Mesodermal cell (in vitro differentiated cells): ENCODE measurements around the gene LRRC28.

Experiments used
- H3K27ac ChIP-seq: 2 replicates; pipeline ENCODE4 v1.7.0; 2013; ENCODE audit warnings: mild to moderate bottlenecking, low read depth, low read length, moderate library complexity; ENCODE audit not compliant: severe bottlenecking
- H3K36me3 ChIP-seq: 2 replicates; pipeline ENCODE4 v1.7.1; 2013; ENCODE audit warnings: mild to moderate bottlenecking, low read length, moderate library complexity; ENCODE audit not compliant: control insufficient read depth, insufficient read depth
- H3K4me1 ChIP-seq: one replicate; pipeline ENCODE4 v1.7.1; 2013; ENCODE audit warnings: mild to moderate bottlenecking, low read length; ENCODE audit not compliant: insufficient read depth, control insufficient read depth, poor library complexity, severe bottlenecking
- H3K4me3 ChIP-seq: 2 replicates; pipeline ENCODE4 v1.7.0; 2013; ENCODE audit warnings: low read length, control low read depth, mild to moderate bottlenecking; ENCODE audit not compliant: insufficient read depth, poor library complexity, severe bottlenecking; ENCODE audit errors: extremely low read depth
- H3K9me3 ChIP-seq: 2 replicates; pipeline ENCODE4 v1.7.1; 2013; ENCODE audit warnings: mild to moderate bottlenecking, low read length, moderate library complexity; ENCODE audit not compliant: control insufficient read depth
- WGBS, 2 experiments: methylation state at CpG; one replicate each; pipeline ENCODE4 v1.1.5; 2013; ENCODE audit warnings: missing lambda C conversion rate in 2 of 2; ENCODE audit not compliant: insufficient coverage in 2 of 2; 5-methylcytosine and 5-hydroxymethylcytosine counted together

LRRC28 gene

DNA sequence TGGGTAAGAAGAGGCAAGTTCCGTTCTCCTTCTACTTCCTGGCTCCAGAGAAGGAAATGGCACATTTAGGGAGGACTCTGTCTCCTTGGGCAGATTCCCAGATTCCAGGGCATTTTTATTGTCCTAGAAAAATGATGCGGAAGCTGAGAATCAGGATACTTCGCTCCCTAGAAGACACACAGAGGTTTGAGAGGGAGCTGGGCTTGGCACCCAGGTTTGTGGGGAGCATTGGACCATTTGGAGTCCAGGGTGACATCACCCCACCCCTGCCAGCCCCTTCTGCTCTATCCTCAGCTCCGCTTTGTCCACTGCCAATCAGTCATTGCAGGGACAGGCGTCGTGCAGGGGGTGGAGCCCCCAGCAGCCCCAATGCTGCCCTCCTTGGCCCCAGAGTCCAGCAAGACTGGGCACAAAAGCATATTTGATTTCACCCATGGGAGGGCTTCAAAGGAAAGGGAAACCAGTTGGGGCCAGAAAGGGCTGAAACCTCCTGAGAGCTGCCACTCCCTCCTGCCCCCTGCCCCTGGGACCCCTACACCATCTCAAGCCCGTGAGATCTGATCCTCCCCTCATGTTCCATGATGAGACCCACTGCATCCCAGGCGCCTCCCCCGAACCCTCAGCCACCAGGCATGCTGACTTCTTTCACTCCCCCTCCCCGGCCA, 184.7 kb downstream of the LRRC28 start:
- 91 to 96% methylated on average over 8 to 9 of the region's 10 CpGs for WGBS, 2 experiments
- no peaks in the 10 kb centered on the region for H3K36me3 ChIP-seq
- no peaks in the 10 kb centered on the region for H3K9me3 ChIP-seq
- H3K4me1 ChIP-seq, result peaks cover 29% of the 10 kb centered on the region
- H3K27ac ChIP-seq, result no peak overlapping the region
- no peak overlapping the region for H3K4me3 ChIP-seq

DNA sequence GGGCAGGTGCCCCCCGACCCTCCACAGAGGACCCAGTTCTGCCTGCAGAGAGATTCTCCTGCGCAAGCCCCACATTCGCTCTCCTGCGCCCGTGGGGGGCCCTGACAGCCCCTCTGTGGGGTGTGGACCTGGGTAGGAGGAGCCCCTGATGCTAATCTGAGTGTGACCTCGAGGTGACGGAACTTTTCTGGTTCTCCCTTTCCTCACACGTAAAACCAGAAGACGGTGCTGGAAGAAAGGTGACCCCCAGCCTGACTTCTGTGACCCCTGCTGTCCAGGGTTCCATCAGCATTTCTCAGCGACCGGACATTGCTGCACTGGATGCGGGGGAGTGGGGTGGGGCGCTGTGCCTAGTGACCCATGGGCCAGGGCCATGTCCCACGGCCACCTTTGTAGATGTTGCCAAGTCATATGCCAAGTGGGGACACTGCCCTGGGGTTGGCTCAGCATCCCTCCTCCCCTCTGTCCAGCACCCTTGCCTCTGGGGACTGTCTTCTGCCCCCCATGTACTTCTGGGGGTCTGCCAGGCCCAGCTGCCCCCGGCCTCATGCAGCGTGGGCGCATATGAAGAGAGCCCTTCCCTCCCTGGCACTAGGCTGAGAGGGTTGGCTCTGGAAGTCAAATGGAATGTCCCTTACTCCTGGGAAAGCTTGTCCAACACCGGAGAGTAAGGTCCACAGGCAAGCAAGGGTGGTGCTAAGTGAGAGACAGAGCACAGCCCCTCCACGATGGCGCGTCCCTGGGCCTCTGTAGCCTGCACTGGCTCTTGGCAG, 185.4 kb downstream of the LRRC28 start:
- Histone ChIP-seq H3K4me3 (no peak overlapping the region), H3K27ac (no peak overlapping the region), H3K4me1 (peaks cover 34% of the 10 kb centered on the region), H3K36me3 (no peaks in the 10 kb centered on the region), H3K9me3 (no peaks in the 10 kb centered on the region)
- WGBS, 2 experiments, result 89 to 96% methylated on average over 11 to 14 of the region's 21 CpGs

DNA sequence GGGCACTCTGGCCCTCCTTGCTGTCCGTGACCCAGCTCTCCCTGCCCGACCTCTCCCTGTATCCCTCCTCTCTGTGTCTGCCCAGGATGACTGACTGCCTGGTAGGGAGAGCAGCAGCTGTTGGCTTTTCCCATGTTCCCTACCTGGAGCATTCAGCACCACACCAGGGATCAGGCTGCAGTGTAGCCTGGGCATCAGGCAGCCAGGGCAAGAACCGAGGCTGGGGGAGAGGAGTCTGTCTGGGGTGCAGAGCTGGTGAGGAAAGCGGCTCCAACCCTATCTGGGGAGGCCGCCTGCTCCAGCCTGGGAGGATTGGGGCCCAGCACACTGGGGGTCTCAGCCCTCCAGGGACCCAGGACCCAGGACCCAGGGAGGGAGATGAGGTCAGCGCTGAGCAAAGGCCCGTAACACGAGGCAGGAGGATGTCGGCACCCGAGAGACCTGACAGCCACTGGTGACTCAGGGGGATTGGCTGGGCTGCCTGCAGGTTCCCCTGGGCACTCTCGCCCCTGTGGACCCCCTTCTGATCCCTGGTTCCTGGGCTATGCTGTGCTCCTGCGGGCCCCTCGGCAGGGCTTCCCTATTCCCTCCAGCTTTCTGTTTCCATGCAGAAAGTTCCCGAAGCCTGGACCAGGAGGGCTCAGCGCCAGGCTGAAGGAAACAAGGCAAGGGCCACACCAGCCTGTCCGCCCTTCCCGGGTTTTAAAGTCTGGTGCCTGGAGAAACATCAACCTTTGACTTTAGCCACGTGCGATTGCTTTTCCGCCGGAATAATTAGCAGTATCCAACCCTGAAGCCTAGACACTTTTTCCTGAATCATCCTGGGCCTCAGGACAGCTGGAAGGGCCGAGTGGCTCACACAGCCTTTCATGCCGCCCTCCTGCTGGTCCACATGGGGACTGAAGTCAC, 186.3 kb downstream of the LRRC28 start:
- no peaks in the 10 kb centered on the region for H3K36me3 ChIP-seq
- no peak overlapping the region for H3K27ac ChIP-seq
- peaks cover 43% of the 10 kb centered on the region for H3K4me1 ChIP-seq
- 82 to 84% methylated on average over 18 to 22 of the region's 23 CpGs for WGBS, 2 experiments
- no peak overlapping the region for H3K4me3 ChIP-seq
- H3K9me3 ChIP-seq, result no peaks in the 10 kb centered on the region

DNA sequence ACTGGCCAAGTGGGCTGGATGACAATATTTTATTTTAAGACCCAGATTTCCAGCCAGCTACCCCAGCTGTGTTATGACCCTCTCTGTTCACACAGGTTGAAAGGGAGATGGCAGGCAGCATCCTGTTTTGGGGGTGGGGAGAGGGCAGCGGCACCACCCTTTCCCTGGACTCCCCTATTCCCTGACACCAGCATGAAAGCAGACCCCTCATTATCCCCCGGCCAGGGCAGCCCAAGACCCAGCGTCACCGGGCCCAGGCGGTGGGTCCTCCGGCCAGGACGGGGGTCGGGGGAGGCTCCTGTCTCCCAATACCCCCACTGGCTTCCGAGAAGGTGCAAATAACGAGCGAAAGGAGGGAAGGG, 186.9 kb downstream of the LRRC28 start:
- H3K4me1 ChIP-seq, result peaks cover 45% of the 10 kb centered on the region
- H3K36me3 ChIP-seq, result no peaks in the 10 kb centered on the region
- no peaks in the 10 kb centered on the region for H3K9me3 ChIP-seq
- no peak overlapping the region for H3K27ac ChIP-seq
- H3K4me3 ChIP-seq, result no peak overlapping the region
- WGBS, 2 experiments, result 83 to 100% methylated on average over 1 to 4 of the region's 11 CpGs

DNA sequence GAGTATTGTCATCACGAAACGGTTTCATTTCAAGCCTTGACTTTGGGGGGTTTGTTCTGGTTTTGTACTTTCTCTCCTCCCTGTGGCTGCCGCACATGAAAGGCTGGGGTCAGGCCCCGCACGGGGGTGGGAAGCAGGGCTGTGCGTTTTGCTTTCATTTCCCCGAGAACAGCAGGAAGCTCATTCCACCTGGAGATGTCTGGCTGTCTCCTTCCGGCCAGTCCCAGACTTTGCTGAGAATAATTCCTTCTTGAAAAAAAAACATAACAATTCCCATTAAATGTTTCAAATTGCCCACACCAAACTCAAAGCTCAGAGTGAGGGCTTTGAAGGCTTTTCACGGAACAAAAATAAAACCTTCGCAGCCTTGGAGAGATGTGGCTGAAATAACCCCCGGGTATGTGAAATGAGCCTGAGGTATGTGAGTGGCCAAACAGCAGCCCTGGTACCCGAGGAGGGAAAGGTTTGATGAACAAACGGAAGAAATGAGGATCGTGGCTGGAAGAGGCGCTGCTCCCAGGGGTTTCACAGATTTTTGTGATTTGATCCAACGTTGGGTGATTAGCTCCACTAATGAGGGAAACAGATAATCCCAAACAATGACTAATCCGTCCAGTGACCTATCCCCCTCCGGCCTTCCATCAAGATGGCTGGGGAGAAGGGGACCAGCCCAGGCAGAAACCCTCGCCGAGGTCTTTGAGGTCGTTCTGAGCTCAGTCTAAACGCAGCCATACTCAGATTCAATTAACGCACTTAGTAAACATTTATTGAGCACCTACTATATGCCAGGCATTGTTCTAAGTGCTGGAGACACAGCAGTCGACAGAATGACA, 187.6 kb downstream of the LRRC28 start:
- Histone ChIP-seq H3K4me3 (no peak overlapping the region), H3K4me1 (peaks cover 45% of the 10 kb centered on the region), H3K9me3 (no peaks in the 10 kb centered on the region), H3K27ac (peak overlapping the region; percentile 4), H3K36me3 (no peaks in the 10 kb centered on the region)
- WGBS, 2 experiments, result 66 to 74% methylated on average over 19 to 23 of the region's 24 CpGs

DNA sequence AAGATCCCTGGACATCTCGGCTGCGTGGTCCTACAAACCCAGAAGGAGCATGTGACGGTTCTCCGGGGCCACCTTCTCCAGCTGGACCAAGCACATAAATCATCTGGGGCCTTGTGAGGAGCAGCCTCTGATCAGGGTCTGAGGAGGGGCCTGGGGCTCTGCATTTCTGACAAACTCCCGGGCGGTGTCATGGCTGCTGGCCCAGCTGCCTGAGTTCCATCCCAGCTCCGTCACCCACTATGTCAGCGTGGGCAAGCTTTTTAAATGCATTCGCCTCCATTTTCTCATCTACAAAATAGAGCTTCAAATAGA, 188.2 kb downstream of the LRRC28 start:
- Histone ChIP-seq H3K4me3 (no peak overlapping the region), H3K36me3 (no peaks in the 10 kb centered on the region), H3K27ac (no peak overlapping the region), H3K9me3 (no peaks in the 10 kb centered on the region), H3K4me1 (peaks cover 45% of the 10 kb centered on the region)
- 82 to 96% methylated on average over 2 to 7 of the region's 9 CpGs for WGBS, 2 experiments

DNA sequence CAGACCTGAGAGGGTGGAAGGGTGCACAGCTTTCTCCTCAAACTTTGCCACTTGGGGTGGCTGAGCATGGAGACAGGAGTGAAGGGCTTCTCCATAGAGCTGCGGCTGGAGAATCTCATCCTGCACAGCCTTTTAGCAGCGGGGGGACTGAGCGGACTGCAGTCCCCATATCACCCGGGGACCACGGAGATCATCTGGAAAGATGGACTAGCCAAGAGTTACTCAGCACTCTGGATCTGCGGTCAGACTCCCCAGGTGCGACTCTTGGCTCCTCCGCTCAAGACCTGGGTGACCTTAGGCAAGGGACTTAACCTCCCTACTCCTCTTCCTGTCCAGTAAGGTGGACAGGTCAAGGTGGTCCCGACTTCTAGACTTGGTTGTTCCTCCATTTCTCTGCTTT, 188.7 kb downstream of the LRRC28 start:
- peaks cover 43% of the 10 kb centered on the region for H3K4me1 ChIP-seq
- H3K36me3 ChIP-seq, result no peaks in the 10 kb centered on the region
- H3K27ac ChIP-seq, result no peak overlapping the region
- 92 to 95% methylated on average over 8 to 9 of the region's 9 CpGs for WGBS, 2 experiments
- no peaks in the 10 kb centered on the region for H3K9me3 ChIP-seq
- no peak overlapping the region for H3K4me3 ChIP-seq
